GM23248 (cell line): ENCODE measurements around the gene ALG9.

Source experiments
- EZH2 ChIP-seq: fragments of 200-600 bp; sonication (generic); IDR thresholded peaks from 2 replicates; pipeline ENCODE4 v1.6.1; 2018; ENCODE audit warnings: antibody characterized with exemption, mild to moderate bottlenecking; ENCODE audit not compliant: insufficient read depth, poor library complexity, severe bottlenecking
- EZH2phosphoT487 ChIP-seq: fragments of 200-600 bp; sonication (generic); IDR thresholded peaks from 2 replicates; pipeline ENCODE4 v1.6.1; 2018; ENCODE audit warnings: antibody characterized with exemption, moderate library complexity, mild to moderate bottlenecking, low read depth; ENCODE audit not compliant: insufficient read depth

DNA sequence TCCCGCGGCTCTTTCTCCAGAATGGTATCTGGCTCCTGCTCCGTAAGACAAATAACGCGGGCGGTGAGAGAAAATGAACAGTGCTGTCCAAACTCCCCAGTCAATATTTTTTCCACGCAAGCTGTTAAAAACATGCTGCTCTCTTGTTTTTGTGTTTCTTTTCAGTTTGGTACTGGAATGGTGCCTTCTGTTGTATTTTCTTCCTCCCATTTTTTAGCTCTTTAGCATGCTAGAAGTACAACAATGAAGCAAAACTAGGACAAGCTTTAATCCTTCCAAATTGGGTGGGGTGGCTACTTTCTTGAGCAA is 104.6 kb downstream of the ALG9 start:
- TF ChIP-seq EZH2phosphoT487 (no peak), EZH2 (no peak)
